ENCODE measurements around the gene LSM4.

DNA sequence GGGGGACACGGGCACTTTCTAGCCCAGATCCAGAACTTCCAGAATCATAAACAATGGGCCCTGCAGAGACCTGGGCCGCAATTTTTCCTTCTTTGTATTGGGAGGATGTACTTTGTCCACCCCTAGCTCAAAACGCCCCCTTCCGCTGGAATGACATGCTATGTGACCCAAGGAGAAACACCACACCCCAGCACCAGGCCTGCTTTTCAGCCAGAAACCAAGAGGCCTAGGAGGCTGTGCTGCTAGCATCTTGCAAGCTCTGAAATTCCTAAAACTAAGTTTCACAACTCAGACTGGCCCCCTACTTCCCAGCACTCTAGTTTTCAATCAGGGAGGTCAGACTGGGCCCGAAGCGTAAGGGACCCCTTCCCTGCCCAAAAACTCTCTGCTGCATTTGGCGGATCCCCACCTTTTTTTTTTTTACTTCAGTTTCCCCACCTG is 538 bp downstream of the LSM4 start:
- TF ChIP-seq FOS (IDR thresholded peaks at IDR 0.05; ENCODE audit: low read depth, low read length) (no peak), MXI1 (IDR thresholded peaks at IDR 0.05; ENCODE audit: borderline replicate concordance, low read depth, low read length) (no peak), NFE2L2 (IDR thresholded peaks at IDR 0.05; ENCODE audit: low read depth, low read length) (no peak), RAD21 (IDR thresholded peaks at IDR 0.05; ENCODE audit: low read length) (peak; percentile 47), POLR2A (IDR thresholded peaks at IDR 0.05; ENCODE audit: low read depth, low read length) (no peak; the same call in 1 of the 2 replicates), RFX5 (IDR thresholded peaks at IDR 0.05; ENCODE audit: low read depth, low read length) (no peak), SMC3 (IDR thresholded peaks at IDR 0.05; ENCODE audit: low read depth, low read length) (peak; percentile 26), BHLHE40 (IDR thresholded peaks at IDR 0.05; ENCODE audit: low read depth, low read length) (no peak)
- TF ChIP-seq, protein P1, sequence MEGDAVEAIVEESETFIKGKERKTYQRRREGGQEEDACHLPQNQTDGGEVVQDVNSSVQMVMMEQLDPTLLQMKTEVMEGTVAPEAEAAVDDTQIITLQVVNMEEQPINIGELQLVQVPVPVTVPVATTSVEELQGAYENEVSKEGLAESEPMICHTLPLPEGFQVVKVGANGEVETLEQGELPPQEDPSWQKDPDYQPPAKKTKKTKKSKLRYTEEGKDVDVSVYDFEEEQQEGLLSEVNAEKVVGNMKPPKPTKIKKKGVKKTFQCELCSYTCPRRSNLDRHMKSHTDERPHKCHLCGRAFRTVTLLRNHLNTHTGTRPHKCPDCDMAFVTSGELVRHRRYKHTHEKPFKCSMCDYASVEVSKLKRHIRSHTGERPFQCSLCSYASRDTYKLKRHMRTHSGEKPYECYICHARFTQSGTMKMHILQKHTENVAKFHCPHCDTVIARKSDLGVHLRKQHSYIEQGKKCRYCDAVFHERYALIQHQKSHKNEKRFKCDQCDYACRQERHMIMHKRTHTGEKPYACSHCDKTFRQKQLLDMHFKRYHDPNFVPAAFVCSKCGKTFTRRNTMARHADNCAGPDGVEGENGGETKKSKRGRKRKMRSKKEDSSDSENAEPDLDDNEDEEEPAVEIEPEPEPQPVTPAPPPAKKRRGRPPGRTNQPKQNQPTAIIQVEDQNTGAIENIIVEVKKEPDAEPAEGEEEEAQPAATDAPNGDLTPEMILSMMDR (conservative IDR thresholded peaks at IDR 0.05; ENCODE audit: low read depth, low read length), result peak; percentile 28; the same call in 1 of the 2 replicates
- TF ChIP-seq, protein P2, sequence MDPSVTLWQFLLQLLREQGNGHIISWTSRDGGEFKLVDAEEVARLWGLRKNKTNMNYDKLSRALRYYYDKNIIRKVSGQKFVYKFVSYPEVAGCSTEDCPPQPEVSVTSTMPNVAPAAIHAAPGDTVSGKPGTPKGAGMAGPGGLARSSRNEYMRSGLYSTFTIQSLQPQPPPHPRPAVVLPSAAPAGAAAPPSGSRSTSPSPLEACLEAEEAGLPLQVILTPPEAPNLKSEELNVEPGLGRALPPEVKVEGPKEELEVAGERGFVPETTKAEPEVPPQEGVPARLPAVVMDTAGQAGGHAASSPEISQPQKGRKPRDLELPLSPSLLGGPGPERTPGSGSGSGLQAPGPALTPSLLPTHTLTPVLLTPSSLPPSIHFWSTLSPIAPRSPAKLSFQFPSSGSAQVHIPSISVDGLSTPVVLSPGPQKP (IDR thresholded peaks at IDR 0.05; ENCODE audit: borderline replicate concordance, low read depth, low read length), result no peak
- TF ChIP-seq, protein P3, sequence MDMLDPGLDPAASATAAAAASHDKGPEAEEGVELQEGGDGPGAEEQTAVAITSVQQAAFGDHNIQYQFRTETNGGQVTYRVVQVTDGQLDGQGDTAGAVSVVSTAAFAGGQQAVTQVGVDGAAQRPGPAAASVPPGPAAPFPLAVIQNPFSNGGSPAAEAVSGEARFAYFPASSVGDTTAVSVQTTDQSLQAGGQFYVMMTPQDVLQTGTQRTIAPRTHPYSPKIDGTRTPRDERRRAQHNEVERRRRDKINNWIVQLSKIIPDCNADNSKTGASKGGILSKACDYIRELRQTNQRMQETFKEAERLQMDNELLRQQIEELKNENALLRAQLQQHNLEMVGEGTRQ (IDR thresholded peaks at IDR 0.05; ENCODE audit: low read depth, low read length), result no peak

Measured in IMR-90 (cell line).